ENCODE results near the gene NFATC3.
"Not testable (repeated sequence)": the region's sequence is repeated elsewhere in the genome, so short reads cannot be mapped to it uniquely, and the experiment has no call there.

NFATC3 gene

DNA sequence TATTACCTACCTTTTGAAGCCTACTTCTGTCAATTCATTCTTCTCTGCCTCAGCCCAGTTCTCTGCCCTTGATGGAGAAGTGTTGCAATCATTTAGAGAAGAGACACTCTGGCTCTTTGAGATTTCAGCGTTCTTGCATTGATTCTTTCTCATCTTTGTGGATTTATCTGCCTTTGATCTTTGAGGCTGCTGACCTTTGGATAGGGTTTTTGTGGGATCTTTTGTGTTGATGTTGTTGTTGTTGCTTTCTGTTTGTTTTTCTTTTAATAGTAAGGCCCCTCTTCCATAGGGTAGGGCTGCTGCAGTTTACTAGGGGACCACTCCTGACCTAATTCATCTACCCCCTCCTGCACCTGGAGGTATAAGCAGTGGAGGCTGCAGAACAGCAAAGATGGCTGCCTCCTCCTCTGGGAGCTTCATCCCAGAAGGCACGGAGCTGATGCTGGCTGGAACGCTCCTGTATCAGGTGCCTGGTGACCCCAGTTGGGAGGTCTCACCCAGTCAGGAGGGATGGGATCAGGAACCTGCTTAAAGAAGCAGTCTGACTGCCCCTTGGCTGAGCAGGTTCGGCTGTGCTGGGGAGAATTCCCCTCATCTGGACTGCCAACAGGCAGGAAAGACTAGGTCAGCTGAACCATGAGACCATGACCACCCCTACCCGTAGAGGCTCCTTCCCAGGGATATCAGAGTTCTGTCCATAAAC is 28.0 kb downstream of the NFATC3 start:
- DNase-seq (ENCODE audit: low read depth) = no peak
- no peak overlapping the region for H3K4me3 ChIP-seq (ENCODE audit: low read depth, low read length)

- DNase-seq (ENCODE audit: low read depth) = no peak
- no peak overlapping the region for H3K4me3 ChIP-seq (ENCODE audit: low read depth, low read length)
Measured at GRCh38 chr16:68113765-68114240, 28.6 kb downstream of the NFATC3 start.

GRCh38 chr16:68114939-68115338 is 29.8 kb downstream of the NFATC3 start:
- H3K4me3 ChIP-seq (ENCODE audit: low read depth, low read length); DNase-seq (ENCODE audit: low read depth): not testable (repeated sequence)

- no peak overlapping the region for H3K4me3 ChIP-seq (ENCODE audit: low read depth, low read length)
- no peak for DNase-seq (ENCODE audit: low read depth)
Measured at GRCh38 chr16:68115851-68116250, 30.7 kb downstream of the NFATC3 start.

GRCh38 chr16:68116256-68116867 is 31.2 kb downstream of the NFATC3 start:
- DNase-seq (ENCODE audit: low read depth) = no peak
- H3K4me3 ChIP-seq (ENCODE audit: low read depth, low read length) = no peak overlapping the region

DNA sequence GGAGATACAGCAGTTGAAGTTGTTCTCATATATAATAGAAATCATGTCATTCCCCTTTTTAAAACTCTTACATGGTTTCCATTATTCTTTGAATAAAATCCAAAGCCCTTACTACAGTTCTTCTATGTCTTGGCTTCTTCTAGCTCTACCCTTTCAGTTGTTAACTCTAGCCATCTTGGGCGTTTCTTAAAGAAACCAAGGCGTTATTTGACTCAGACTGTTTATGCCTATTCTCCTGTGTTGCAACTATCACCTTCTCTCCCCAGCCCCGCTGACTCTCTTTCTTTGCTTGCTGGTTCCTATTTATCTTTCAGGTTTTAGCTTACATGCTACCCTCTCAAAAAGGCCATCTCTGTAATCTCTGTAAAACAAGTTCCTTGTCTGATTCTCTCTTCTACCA is 32.7 kb downstream of the NFATC3 start:
- no peak overlapping the region for H3K4me3 ChIP-seq (ENCODE audit: low read depth, low read length)
- no peak for DNase-seq (ENCODE audit: low read depth)

- not testable (repeated sequence) for DNase-seq (ENCODE audit: low read depth); H3K4me3 ChIP-seq (ENCODE audit: low read depth, low read length)
Measured at GRCh38 chr16:68118954-68119353, 33.8 kb downstream of the NFATC3 start.

DNA sequence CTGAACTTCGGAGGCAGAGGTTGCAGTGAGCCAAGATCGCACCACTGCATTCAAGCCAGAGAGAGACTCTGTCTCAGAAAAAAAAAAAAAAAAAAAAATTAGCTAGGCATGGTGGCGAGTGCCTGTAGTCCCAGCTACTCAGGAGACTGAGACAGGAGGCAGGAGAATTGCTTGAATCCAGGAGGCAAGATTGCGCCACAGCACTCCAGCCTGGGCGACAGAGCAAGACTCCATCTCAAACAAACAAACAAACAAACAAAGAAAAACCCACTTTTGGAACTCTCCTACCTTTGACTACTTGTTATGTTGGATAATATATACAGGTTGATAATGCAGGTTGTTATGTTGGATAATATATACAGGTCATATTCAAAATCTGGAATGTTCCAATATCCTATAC is 35.3 kb downstream of the NFATC3 start:
- not testable (repeated sequence) for H3K4me3 ChIP-seq (ENCODE audit: low read depth, low read length)

DNA sequence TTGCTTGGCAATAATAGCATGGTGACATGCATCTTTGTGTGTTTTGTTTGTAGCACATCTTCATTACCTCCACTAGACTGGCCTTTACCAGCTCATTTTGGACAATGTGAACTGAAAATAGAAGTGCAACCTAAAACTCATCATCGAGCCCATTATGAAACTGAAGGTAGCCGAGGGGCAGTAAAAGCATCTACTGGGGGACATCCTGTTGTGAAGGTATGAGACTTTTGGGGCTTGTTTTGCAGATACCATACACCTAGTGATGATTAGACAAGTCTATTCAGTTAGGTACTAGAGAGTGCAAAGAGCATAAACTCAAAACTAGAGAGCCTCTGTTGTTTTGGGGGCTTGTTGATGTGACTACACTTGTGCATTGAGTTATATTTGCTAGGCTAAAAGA is 41.2 kb downstream of the NFATC3 start:
- DNase-seq (ENCODE audit: low read depth) = no peak
- no peak overlapping the region for H3K4me3 ChIP-seq (ENCODE audit: low read depth, low read length)

More for the DNA sequence above, 35.3 kb downstream of the NFATC3 start:
- DNase-seq (ENCODE audit: low read depth) = not testable (repeated sequence)

GRCh38 chr16:68128577-68129305 is 43.6 kb downstream of the NFATC3 start:
- no peak for DNase-seq (ENCODE audit: low read depth)
- H3K4me3 ChIP-seq (ENCODE audit: low read depth, low read length) = no peak overlapping the region

DNA sequence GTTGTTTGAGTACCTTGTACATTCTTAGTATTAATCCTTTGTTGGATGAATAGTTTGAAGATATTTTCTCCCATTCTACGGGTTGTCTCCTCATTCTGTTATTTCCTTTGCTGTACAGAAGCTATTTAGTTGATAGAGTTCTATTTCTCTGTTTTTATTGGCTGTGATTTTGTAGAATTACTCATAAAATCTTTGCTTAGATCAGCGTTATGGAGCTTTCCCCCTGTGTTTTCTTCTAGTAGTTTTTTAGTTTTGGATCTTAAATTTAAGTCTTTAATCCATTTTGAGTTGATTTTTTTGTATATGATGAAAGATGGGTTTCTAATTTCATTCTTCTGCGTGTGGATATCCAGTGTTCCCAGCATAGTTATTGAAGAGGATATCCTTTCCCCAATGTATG is 45.4 kb downstream of the NFATC3 start:
- no peak for DNase-seq (ENCODE audit: low read depth)
- no peak overlapping the region for H3K4me3 ChIP-seq (ENCODE audit: low read depth, low read length)

DNA sequence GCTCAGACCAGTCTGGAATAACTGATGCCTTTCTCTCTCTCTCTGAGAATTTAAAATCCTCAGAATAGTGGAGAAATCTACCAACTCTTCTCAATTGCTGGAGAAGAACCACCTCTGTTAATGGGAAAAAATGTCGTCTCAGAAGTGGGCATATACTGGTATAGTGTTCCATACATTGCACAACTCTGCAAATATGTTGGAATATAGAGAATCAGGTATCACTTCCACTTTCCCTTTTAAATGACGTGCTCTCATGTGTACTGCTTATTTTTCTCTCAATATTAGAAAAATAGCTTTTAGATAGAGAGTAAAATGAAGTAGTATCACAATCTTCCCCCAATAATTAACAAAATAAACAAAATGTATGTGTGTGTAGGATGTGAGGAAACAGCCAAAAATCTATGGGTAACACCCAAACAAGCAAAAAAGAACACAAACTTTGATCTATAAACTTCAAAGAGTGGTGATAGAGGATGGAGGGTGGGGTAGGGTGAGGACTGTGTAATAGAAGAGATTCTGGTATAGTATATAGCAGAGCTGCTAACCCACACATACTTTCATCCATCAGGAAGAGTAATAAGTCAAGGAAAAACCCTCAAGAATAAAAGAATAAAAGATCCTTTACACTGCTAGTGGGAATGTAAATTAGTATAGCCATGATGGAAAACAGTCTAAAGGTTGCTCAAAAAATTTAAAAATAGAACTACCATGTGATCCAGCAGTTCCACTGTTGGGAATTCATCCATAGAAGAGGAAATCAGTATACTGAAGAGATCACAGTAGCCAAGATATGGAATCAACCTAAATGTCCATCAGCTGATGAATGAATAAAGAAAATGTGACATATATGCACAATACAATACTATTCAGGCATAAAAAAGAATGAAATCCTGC is 46.9 kb downstream of the NFATC3 start:
- no peak overlapping the region for H3K4me3 ChIP-seq (ENCODE audit: low read depth, low read length)
- no peak for DNase-seq (ENCODE audit: low read depth)

- not testable (repeated sequence) for DNase-seq (ENCODE audit: low read depth); H3K4me3 ChIP-seq (ENCODE audit: low read depth, low read length)
Measured at GRCh38 chr16:68133000-68133399, 47.8 kb downstream of the NFATC3 start.

GRCh38 chr16:68134644-68135043 is 49.5 kb downstream of the NFATC3 start:
- H3K4me3 ChIP-seq (ENCODE audit: low read depth, low read length) = no peak overlapping the region
- no peak for DNase-seq (ENCODE audit: low read depth)

DNA sequence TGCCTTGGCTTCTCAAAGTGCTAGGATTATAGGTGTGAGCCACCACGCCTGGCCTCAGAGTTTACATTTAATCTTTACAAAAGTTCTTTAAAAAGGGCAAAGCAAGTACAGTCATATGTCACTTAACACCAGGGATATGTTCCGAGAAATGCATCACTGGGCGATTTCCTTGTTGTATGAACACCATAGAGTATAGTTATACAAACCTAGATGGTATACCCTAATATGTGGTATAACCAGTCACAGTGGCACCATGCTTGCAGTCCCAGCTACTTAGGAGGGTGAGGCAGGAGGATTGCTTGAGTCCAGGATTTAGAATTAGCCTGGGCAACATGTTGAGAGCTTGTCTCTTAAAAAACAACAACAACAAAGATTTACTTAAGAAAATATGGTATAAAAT is 51.3 kb downstream of the NFATC3 start:
- H3K4me3 ChIP-seq (ENCODE audit: low read depth, low read length) = no peak overlapping the region
- no peak for DNase-seq (ENCODE audit: low read depth)

DNA sequence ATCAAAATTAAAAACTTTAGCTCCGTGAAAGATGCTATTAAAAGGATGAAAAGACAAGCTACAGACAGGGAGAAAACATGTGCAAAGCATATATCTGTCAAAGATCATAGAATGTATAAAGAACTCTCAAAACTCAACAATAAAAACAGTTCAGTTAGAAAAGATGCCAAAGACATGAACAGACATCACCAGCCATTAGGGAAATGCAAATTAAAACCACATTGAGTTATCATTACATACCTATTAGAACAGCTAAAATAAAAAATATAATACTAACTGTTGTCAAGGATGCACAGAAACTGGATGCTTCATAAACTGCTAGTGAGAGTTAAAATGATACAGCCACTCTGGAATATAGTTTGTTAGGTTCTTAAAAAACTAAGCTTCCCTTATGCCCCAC is 58.8 kb downstream of the NFATC3 start:
- no peak for DNase-seq (ENCODE audit: low read depth)
- no peak overlapping the region for H3K4me3 ChIP-seq (ENCODE audit: low read depth, low read length)

DNA sequence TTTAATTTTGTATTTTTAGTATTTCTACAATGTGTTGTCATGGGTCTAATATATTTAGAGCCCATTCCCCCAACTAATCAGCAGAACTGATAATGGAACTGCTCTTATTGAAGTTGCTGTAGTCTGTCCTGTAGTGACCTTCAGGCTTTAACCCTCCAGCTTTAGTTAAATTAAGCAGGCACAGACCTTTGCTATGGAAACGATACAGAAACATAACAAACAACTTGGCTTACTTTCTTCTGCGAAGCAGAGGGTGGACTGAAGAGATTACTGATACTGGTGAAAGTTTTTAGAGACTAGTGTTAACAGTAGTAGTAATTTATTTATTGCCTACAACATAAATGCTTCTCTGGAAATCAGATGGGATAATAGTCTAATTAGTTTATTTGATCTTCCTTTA is 61.4 kb downstream of the NFATC3 start:
- peak; percentile 3 for DNase-seq (ENCODE audit: low read depth)
- H3K4me3 ChIP-seq (ENCODE audit: low read depth, low read length) = no peak overlapping the region

GRCh38 chr16:68147444-68147843 is 62.3 kb downstream of the NFATC3 start:
- no peak overlapping the region for H3K4me3 ChIP-seq (ENCODE audit: low read depth, low read length)
- no peak for DNase-seq (ENCODE audit: low read depth)

DNA sequence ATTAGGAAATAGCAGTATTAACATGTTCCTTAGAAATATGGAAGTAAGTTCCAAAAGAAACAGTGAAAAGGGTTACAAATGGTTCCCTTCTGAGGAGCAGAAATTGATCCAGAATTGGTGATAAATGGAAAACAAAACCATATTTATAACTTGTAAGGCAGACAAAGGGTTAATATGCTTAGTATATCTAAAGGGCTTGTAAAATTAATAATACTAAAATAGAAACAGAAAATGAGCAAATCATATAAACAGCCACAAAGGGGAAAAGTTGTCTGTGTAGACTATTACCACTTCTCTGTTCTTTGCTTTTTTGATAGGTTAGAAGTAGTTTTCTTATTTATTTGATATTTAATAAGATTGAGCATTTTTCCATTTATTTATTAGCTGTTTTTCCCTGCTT is 64.4 kb downstream of the NFATC3 start:
- DNase-seq (ENCODE audit: low read depth) = no peak
- H3K4me3 ChIP-seq (ENCODE audit: low read depth, low read length) = no peak overlapping the region

- DNase-seq (ENCODE audit: low read depth) = no peak
- no peak overlapping the region for H3K4me3 ChIP-seq (ENCODE audit: low read depth, low read length)
Measured at GRCh38 chr16:68155425-68155824, 70.3 kb downstream of the NFATC3 start.

Measured in skeletal muscle cell (primary cell).